ENCODE data around the gene JOSD2.

The JOSD2 gene

GRCh38 chr19:50486823-50487515, 24.0 kb downstream of the JOSD2 start:
- TF ChIP-seq CTCF (IDR thresholded peaks at IDR 0.05; ENCODE audit: insufficient read depth, low read length, poor library complexity, severe bottlenecking) (peak; percentile 29), EZH2phosphoT487 (conservative IDR thresholded peaks at IDR 0.05; ENCODE audit: low read length) (no peak)
- H3K27me3 ChIP-seq (ENCODE audit: low read length) = no peaks in the 10 kb centered on the region
- H3K27ac ChIP-seq (ENCODE audit: low read depth, low read length) = no peak overlapping the region
- H2AFZ ChIP-seq (ENCODE audit: low read depth, low read length, severe bottlenecking) = no peak overlapping the region
- 0 out of 2 replicates have a peak, but pooled peaks cover 3% of the 10 kb centered on the region for H3K36me3 ChIP-seq (ENCODE audit: low read length)
- no peaks in the 10 kb centered on the region for H4K20me1 ChIP-seq (ENCODE audit: low read depth, low read length)
- H3F3A ChIP-seq (ENCODE audit: insufficient read depth) = no peaks in the 10 kb centered on the region
- H3K9me3 ChIP-seq (ENCODE audit: insufficient read depth, low read length) = peaks cover 6% of the 10 kb centered on the region; the same call in 1 of the 2 replicates
- H3K9me2 ChIP-seq (replicated peaks; ENCODE audit: insufficient read depth, low read length) = no peaks in the 10 kb centered on the region
- no peak overlapping the region for H3K4me2 ChIP-seq (ENCODE audit: low read depth, low read length, poor library complexity, severe bottlenecking)
- H3K4me3 ChIP-seq (ENCODE audit: insufficient read depth, low read length, poor library complexity, severe bottlenecking) = no peak overlapping the region
- H3K79me2 ChIP-seq (ENCODE audit: insufficient read depth, low read length) = no peaks in the 10 kb centered on the region
- no peak overlapping the region for H3K9ac ChIP-seq (ENCODE audit: low read length)

GRCh38 chr19:50485284-50485955, 25.6 kb downstream of the JOSD2 start:
- Histone ChIP-seq H3K4me2 (ENCODE audit: low read depth, low read length, poor library complexity, severe bottlenecking) (no peak overlapping the region), H3F3A (ENCODE audit: insufficient read depth) (no peaks in the 10 kb centered on the region), H3K4me3 (ENCODE audit: insufficient read depth, low read length, poor library complexity, severe bottlenecking) (no peak overlapping the region), H2AFZ (ENCODE audit: low read depth, low read length, severe bottlenecking) (no peak overlapping the region), H3K9me3 (ENCODE audit: insufficient read depth, low read length) (peaks cover 6% of the 10 kb centered on the region; the same call in 1 of the 2 replicates), H4K20me1 (ENCODE audit: low read depth, low read length) (no peaks in the 10 kb centered on the region), H3K27ac (ENCODE audit: low read depth, low read length) (no peak overlapping the region), H3K9me2 (replicated peaks; ENCODE audit: insufficient read depth, low read length) (no peaks in the 10 kb centered on the region), H3K36me3 (ENCODE audit: low read length) (0 out of 2 replicates have a peak, but pooled peaks cover 3% of the 10 kb centered on the region), H3K9ac (ENCODE audit: low read length) (no peak overlapping the region), H3K79me2 (ENCODE audit: insufficient read depth, low read length) (no peaks in the 10 kb centered on the region), H3K27me3 (ENCODE audit: low read length) (no peaks in the 10 kb centered on the region)
- TF ChIP-seq EZH2phosphoT487 (conservative IDR thresholded peaks at IDR 0.05; ENCODE audit: low read length) (no peak), CTCF (IDR thresholded peaks at IDR 0.05; ENCODE audit: insufficient read depth, low read length, poor library complexity, severe bottlenecking) (no peak)

- Histone ChIP-seq H3K9me3 (ENCODE audit: insufficient read depth, low read length) (peaks cover 13% of the 10 kb centered on the region; the same call in 1 of the 2 replicates), H3F3A (ENCODE audit: insufficient read depth) (no peaks in the 10 kb centered on the region), H3K9ac (ENCODE audit: low read length) (no peak overlapping the region), H3K4me3 (ENCODE audit: insufficient read depth, low read length, poor library complexity, severe bottlenecking) (no peak overlapping the region), H4K20me1 (ENCODE audit: low read depth, low read length) (no peaks in the 10 kb centered on the region), H3K9me2 (replicated peaks; ENCODE audit: insufficient read depth, low read length) (no peaks in the 10 kb centered on the region), H3K4me2 (ENCODE audit: low read depth, low read length, poor library complexity, severe bottlenecking) (no peak overlapping the region), H3K79me2 (ENCODE audit: insufficient read depth, low read length) (peaks cover 7% of the 10 kb centered on the region), H3K36me3 (ENCODE audit: low read length) (peaks cover 11% of the 10 kb centered on the region; the same call in 1 of the 2 replicates), H2AFZ (ENCODE audit: low read depth, low read length, severe bottlenecking) (no peak overlapping the region), H3K27ac (ENCODE audit: low read depth, low read length) (no peak overlapping the region), H3K27me3 (ENCODE audit: low read length) (no peaks in the 10 kb centered on the region)
- TF ChIP-seq CTCF (IDR thresholded peaks at IDR 0.05; ENCODE audit: insufficient read depth, low read length, poor library complexity, severe bottlenecking) = no peak
- no peak for TF ChIP-seq EZH2phosphoT487 (conservative IDR thresholded peaks at IDR 0.05; ENCODE audit: low read length)
Measured at GRCh38 chr19:50482916-50483315, 28.1 kb downstream of the JOSD2 start.

All from SU-DHL-6 (cell line).